ENCODE results near the gene SRPRB.

DNA sequence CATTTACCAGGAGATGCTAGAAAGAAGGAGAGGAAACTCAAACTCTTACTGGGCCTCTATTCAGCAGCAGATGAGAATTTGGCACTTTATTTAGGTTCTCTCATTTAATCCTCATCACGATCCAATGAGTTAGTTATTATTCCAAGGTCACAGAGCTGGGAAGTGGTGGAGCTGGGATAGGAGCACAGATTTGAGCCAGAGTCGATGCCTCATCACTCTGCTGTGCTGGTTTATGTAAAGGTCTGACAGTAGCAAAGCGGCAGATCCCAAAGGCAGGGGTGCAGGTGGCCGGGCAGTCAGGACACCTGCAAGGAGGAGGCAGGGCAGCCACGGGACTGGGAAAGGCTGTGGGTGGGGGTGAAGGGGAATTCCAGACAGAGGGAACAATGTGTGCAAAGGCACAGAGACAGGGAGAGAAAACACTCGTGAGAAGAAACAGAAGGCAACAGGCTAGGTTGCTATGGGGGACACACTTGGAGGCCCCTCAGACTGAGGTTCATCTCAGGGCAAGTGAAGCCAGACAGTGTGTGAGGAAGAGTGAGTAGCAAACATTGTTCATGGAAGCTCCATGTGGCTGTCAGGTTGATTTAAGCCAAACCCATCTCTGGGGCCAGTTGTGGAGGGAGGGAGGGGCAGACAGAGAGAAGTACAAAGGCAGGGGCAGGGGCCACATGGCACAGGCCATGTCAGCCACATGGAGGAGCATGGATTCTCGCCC, 63.3 kb downstream of the SRPRB start:
- no peak for TF ChIP-seq POLR2A (IDR thresholded peaks at IDR 0.05; ENCODE audit: low read length)
- TF ChIP-seq GATA1 (IDR thresholded peaks at IDR 0.05; ENCODE audit: low read depth, low read length): no peak
